Muscle layer of colon (tissue), 2 donors: ENCODE results near the gene CHD1.
A peak's percentile ranks its signal among the peaks of the same experiment; 100 is the strongest.

ENCODE experiments used
- H3K27ac ChIP-seq: one replicate; pipeline ENCODE4 v1.7.0; 2013; ENCODE audit warnings: low read depth, mild to moderate bottlenecking, low read length, moderate library complexity
- H3K27me3 ChIP-seq, 2 donors: one replicate each; pipeline ENCODE4 v1.7.0; 2013; ENCODE audit warnings: low read length in 2 of 2, mild to moderate bottlenecking in 2 of 2; ENCODE audit not compliant: insufficient read depth in 2 of 2, control insufficient read depth in 1 of 2
- H3K36me3 ChIP-seq: one replicate; pipeline ENCODE4 v1.7.0; 2013; ENCODE audit warnings: mild to moderate bottlenecking, low read length; ENCODE audit not compliant: insufficient read depth
- H3K4me1 ChIP-seq: one replicate; pipeline ENCODE4 v1.7.0; 2013; ENCODE audit warnings: mild to moderate bottlenecking, low read length; ENCODE audit not compliant: insufficient read depth
- H3K4me3 ChIP-seq, 2 donors: one replicate each; pipeline ENCODE4 v1.7.0; 2013; ENCODE audit warnings: low read length in 2 of 2, low read depth in 1 of 2, mild to moderate bottlenecking in 1 of 2, moderate library complexity in 1 of 2
- H3K9ac ChIP-seq: one replicate; pipeline ENCODE4 v1.7.0; 2013; ENCODE audit warnings: low read length
- H3K9me3 ChIP-seq: one replicate; pipeline ENCODE4 v1.7.0; 2013; ENCODE audit warnings: mild to moderate bottlenecking, low read length
- donor health status: abdominal sarcoma.
- donor health status: Adenocarcinoma of cecum.

Gene CHD1

GRCh38 chr5:98934546-98934945, 5.7 kb upstream of the CHD1 start:
- Histone ChIP-seq H3K27ac (no peak overlapping the region), H3K4me1 (peaks cover 41% of the 10 kb centered on the region)

DNA sequence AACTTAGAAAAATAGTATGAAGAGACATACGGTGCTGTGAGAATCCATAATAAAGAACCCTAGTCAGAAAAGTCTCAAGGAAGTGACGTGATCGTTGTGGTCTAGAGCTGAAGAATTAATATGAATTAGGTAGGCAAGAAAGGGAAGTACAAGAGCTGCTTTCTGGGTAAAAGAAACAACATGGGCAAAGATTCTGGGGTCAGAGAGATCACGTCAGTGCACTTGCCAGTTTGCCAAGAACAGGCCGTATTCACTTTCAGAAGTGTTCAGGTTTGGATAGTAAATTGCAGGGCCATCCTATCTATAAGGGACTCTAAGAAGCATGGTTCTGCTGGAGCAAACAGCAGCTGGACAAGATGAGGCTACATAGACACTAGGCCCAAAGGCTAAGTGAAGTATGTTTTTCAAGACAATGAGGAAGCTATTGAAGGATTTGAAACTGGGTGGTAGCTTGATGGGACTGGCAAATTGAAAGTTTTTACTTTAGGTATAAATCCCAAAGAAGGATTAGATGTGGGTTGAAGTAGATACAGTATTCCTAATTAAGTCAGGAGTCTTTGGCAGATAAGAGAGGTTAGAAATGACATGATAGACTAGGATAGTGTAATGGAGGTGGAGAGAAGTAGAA, 4.8 kb upstream of the CHD1 start:
- H3K9me3 ChIP-seq: no peaks in the 10 kb centered on the region
- H3K9ac ChIP-seq: no peak overlapping the region
- H3K4me1 ChIP-seq: peaks cover 34% of the 10 kb centered on the region

More at GRCh38 chr5:98934546-98934945, 5.7 kb upstream of the CHD1 start:
- Histone ChIP-seq H3K9ac (no peak overlapping the region), H3K4me3 (no peak overlapping the region), H3K9me3 (no peaks in the 10 kb centered on the region), H3K27me3 (no peaks in the 10 kb centered on the region), H3K36me3 (peaks cover 6% of the 10 kb centered on the region)

DNA sequence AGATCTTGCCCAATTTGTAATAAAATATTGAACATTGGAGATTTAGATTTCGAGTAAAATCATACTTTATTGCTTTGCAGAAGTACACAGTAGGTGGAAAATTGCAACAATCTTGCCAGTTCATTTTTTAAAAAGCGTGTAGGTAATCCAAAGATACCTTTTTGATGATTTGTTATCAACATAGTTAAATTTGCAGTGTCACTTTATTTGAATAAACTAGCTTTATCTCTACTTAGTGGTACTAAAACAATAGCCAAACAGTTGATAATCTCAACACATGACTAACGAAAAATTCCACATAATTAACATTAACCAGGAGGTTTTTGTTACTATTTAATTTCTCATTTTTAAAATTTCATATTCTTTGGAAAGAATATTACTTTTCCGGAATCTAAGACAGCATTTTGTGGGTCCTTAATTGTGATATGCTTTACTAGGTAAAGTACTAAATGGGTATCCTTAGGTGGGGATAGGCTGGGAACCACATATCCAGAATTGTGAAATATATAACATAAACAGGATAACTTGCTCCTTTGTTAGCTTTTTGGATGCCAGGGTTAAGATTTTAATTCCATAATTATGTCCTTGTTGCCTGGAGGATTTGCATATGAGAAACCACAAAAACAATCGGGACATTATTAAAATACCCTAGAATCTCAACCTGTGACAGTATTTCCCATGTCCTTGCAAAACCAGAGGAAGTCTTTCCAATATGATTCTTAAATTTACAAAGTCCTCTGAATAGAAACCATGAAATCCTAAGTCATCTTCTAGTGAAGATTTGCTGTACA, 2.4 kb upstream of the CHD1 start:
- H3K36me3 ChIP-seq: peaks cover 6% of the 10 kb centered on the region
- no peak overlapping the region for H3K4me3 ChIP-seq
- peaks cover 36% of the 10 kb centered on the region for H3K4me1 ChIP-seq
- H3K27ac ChIP-seq: no peak overlapping the region
- no peaks in the 10 kb centered on the region for H3K9me3 ChIP-seq
- H3K9ac ChIP-seq: peak overlapping the region; percentile 100
- H3K27me3 ChIP-seq: no peaks in the 10 kb centered on the region

More for the DNA sequence above, 4.8 kb upstream of the CHD1 start:
- peak overlapping the region; percentile 32 for H3K27ac ChIP-seq
- no peaks in the 10 kb centered on the region for H3K27me3 ChIP-seq
- no peak overlapping the region for H3K4me3 ChIP-seq
- peaks cover 6% of the 10 kb centered on the region for H3K36me3 ChIP-seq

DNA sequence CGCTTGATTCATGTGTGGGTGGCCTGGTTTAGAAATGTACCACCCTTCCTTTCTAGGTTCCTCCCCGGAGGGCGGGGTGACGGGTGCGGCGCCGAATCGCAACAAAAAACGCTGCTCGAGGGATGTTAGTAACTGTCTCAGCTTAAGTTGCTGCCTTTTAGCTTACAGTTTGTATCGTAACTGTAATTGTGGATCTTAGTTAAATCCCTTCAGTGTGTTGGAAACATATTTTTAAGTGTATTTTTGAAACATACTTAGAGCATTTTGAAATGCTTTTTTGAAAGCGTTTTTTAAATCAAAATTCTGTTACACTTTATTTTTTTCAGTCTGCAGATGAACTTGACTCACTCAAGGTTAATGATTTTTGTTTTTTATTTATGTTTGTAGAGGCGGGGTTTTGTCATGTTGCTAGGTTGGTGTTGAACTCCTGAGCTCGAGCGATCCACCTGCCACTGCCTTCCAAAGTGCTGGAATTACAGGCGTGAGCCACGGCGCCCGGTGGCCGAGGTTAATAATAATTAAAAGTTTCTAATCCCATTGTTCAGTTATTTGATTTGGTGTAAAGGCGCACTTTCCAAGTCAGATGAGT, 997 bp upstream of the CHD1 start:
- H3K27me3 ChIP-seq: no peaks in the 10 kb centered on the region
- H3K9me3 ChIP-seq: no peaks in the 10 kb centered on the region
- peaks cover 14% of the 10 kb centered on the region for H3K36me3 ChIP-seq
- H3K9ac ChIP-seq: peak overlapping the region; percentile 100
- H3K4me3 ChIP-seq: peak overlapping the region; percentile 86 to 97
- peak overlapping the region; percentile 100 for H3K27ac ChIP-seq
- peaks cover 34% of the 10 kb centered on the region for H3K4me1 ChIP-seq

DNA sequence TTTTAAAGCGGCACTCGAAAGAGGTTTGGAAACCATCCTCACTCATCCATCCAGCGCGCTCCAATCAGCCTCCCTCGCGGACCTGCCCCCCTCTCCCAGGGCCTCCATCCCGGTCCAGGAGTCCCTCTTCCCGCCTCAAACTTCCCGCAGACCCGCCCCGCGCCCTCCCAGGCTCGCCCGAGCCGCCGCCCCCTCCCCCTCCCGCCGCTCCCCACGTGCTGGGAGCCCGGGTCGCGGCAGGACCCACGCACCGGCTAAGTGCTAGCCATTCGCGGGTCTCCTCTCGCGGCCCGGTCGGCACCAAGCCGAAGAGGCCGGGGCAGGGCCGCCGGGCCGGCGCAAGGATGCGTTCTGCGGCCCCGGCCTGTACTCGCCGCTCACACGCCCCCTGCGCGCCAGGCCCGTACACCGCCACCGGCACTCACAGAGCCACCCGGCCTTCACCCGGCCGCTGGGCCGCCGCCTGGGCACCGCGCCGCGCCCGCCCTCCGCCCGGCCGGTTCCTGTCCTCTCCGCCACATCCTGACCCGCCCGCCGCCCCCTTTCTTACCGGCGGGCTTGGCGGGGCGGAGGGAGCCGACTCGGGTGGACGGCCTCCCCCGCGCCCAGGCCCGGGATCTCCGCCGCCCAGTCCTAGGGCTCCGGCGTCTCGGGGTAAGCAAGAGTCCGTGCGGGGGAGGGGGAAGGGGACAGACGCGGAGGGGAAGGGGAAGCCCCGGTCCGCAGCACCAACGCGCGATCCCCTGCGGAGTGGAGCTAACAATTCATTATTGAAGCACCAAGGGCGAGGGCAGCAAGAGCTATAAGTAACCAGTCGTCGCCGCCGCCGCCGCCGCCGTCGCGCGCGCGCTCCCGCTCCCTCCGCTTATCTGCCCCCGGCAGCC, 576 bp downstream of the CHD1 start:
- H3K27ac ChIP-seq: peak overlapping the region; percentile 94
- H3K4me1 ChIP-seq: peaks cover 29% of the 10 kb centered on the region
- H3K9me3 ChIP-seq: no peaks in the 10 kb centered on the region

DNA sequence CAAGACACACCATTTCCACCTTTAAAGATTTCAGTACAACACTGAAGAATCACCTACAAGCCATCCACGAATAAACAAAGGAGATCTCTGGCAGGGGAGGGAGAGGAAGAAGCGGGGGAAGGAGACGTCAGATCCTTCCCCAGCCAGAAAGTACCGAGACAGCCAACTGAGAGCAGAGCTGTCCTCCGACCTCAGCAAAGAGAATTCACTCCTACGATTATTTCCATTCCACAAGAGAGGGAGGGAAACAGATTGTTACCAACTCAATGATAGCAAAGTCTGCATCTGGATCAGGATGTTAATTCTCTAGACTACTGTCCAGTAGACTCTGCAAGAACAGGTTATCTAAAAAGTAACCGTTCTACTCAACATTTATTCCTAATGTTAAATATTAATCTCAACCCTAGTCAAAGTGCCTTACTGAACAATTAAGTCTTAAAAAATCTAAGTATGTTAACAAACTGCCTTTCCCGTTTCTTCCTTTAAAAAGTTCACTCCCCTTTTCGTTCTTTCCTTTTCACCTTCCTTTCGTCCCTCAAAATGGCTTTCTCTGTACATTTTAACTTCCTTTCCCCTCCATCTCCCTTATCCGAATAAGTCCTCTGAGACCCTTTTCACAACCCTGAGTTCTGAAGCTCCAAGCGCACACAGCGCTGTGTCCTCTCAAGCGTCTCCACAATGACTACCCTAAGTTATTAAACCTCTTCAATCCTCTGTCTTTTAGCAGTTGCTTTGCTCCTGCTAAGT, 1.4 kb downstream of the CHD1 start:
- H3K9ac ChIP-seq: peak overlapping the region; percentile 98
- peak overlapping the region; percentile 94 for H3K27ac ChIP-seq
- peaks cover 29% of the 10 kb centered on the region for H3K4me1 ChIP-seq

More for the DNA sequence above, 576 bp downstream of the CHD1 start:
- peak overlapping the region; percentile 98 for H3K9ac ChIP-seq
- H3K4me3 ChIP-seq: peak overlapping the region; percentile 86 to 95
- H3K27me3 ChIP-seq: no peaks in the 10 kb centered on the region
- H3K36me3 ChIP-seq: peaks cover 28% of the 10 kb centered on the region

GRCh38 chr5:98923966-98924365, 4.8 kb downstream of the CHD1 start:
- Histone ChIP-seq H3K9me3 (no peaks in the 10 kb centered on the region), H3K4me3 (no peak overlapping the region), H3K27ac (no peak overlapping the region), H3K36me3 (peaks cover 32% of the 10 kb centered on the region), H3K9ac (no peak overlapping the region), H3K27me3 (no peaks in the 10 kb centered on the region), H3K4me1 (peaks cover 10% of the 10 kb centered on the region)

More for the DNA sequence above, 1.4 kb downstream of the CHD1 start:
- Histone ChIP-seq H3K4me3 (peak overlapping the region; percentile 86 to 95), H3K27me3 (no peaks in the 10 kb centered on the region), H3K36me3 (peaks cover 32% of the 10 kb centered on the region), H3K9me3 (no peaks in the 10 kb centered on the region)

GRCh38 chr5:98921947-98922505, 6.8 kb downstream of the CHD1 start:
- Histone ChIP-seq H3K4me1 (peaks cover 6% of the 10 kb centered on the region), H3K36me3 (peaks cover 32% of the 10 kb centered on the region), H3K27ac (no peak overlapping the region), H3K27me3 (no peaks in the 10 kb centered on the region), H3K9ac (no peak overlapping the region), H3K9me3 (no peaks in the 10 kb centered on the region), H3K4me3 (no peak overlapping the region)

- peaks cover 15% of the 10 kb centered on the region for H3K4me1 ChIP-seq
- no peaks in the 10 kb centered on the region for H3K9me3 ChIP-seq
- peaks cover 7% of the 10 kb centered on the region for H3K36me3 ChIP-seq
- no peak overlapping the region for H3K27ac ChIP-seq
- H3K9ac ChIP-seq: no peak overlapping the region
- H3K27me3 ChIP-seq: no peaks in the 10 kb centered on the region
- H3K4me3 ChIP-seq: no peak overlapping the region
These were observed 11.4 kb downstream of the CHD1 start for GRCh38 chr5:98917433-98917832.

- H3K9ac ChIP-seq: no peak overlapping the region
- peaks cover 7% of the 10 kb centered on the region for H3K36me3 ChIP-seq
These were observed 12.3 kb downstream of the CHD1 start for GRCh38 chr5:98916540-98916939.

More at GRCh38 chr5:98916540-98916939, 12.3 kb downstream of the CHD1 start:
- Histone ChIP-seq H3K27ac (no peak overlapping the region), H3K4me1 (peaks cover 16% of the 10 kb centered on the region), H3K9me3 (no peaks in the 10 kb centered on the region), H3K27me3 (no peaks in the 10 kb centered on the region), H3K4me3 (no peak overlapping the region)
